Thyroid gland (tissue), 4 donors: Measurements from ENCODE around the gene GAK. TPM values are rescaled to one million over a fixed set of nuclear protein-coding genes. Genes with fewer than 3 reads are reported as not detected.

ENCODE experiments used
- DNase-seq, 2 donors: peaks; one replicate each; pipeline ENCODE4 v3.0.0-alpha.2; 2019
- H3K27ac ChIP-seq, 3 donors: fragments of 200-600 bp; sonication (generic); 1 replicate in 2 of 3; 2 replicates in 1 of 3; pipeline ENCODE4 v1.5.1; 2016 to 2019; ENCODE audit warnings: mild to moderate bottlenecking in 1 of 3, moderate library complexity in 1 of 3
- H3K27me3 ChIP-seq: fragments of 200-600 bp; sonication (generic); one replicate; pipeline ENCODE4 v1.5.1; 2019
- H3K36me3 ChIP-seq, 2 donors: fragments of 200-600 bp; sonication (generic); one replicate each; pipeline ENCODE4 v1.5.1; 2016 to 2019
- H3K4me1 ChIP-seq, 2 donors: fragments of 200-600 bp; sonication (generic); one replicate each; pipeline ENCODE4 v1.5.1; 2017 to 2019
- H3K4me3 ChIP-seq, 3 donors: fragments of 200-600 bp; sonication (generic); replicated peaks in 1 of 3; 1 replicate in 2 of 3; 2 replicates in 1 of 3; pipeline ENCODE4 v1.5.1; 2016; ENCODE audit warnings: mild to moderate bottlenecking in 1 of 3
- H3K9me3 ChIP-seq: fragments of 200-600 bp; sonication (generic); one replicate; pipeline ENCODE4 v1.5.1; 2017
- CTCF ChIP-seq, 6 experiments: fragments of 200-600 bp in 3 of 6; fragments of 450-650 bp in 3 of 6; sonication (generic) in 3 of 6; IDR thresholded peaks; one replicate each; pipeline ENCODE4 v1.5.1; 2016 to 2019; ENCODE audit warnings: antibody characterized with exemption in 6 of 6, mild to moderate bottlenecking in 2 of 6, inconsistent platforms in 1 of 6, moderate library complexity in 1 of 6
- POLR2A ChIP-seq, 2 donors: fragments of 450-650 bp; IDR thresholded peaks; one replicate each; pipeline ENCODE4 v1.6.1; 2017; ENCODE audit warnings: antibody characterized with exemption in 2 of 2, mild to moderate bottlenecking in 2 of 2, moderate library complexity in 1 of 2
- WGBS, 2 donors: methylation state at CpG; one replicate each; pipeline ENCODE4 v1.1.5; 2017; 5-methylcytosine and 5-hydroxymethylcytosine counted together
- intact Hi-C: fragments of 100-400 bp; cut with DNase I; formaldehyde crosslinking; loops from one replicate; pipeline ENCODE4 v1.15.1; 2023
- total RNA-seq, 4 donors: library from RNA; depleted of rRNA; stranded (reverse); fragments of >200 nt; gene quantifications; one replicate each; pipeline ENCODE4 v1.2.3, GENCODE V29; 2016

The GAK gene
- total RNA-seq, 4 donors from 2014 or later = 86.4 to 184 (median 153) TPM

- Histone ChIP-seq H3K4me1 (peaks cover 8 to 33% of the 10 kb centered on the region in 2 donors), H3K36me3 (no peaks in the 10 kb centered on the region), H3K4me3 (no peak overlapping the region), H3K27ac (no peak overlapping the region), H3K9me3 (no peaks in the 10 kb centered on the region), H3K27me3 (no peaks in the 10 kb centered on the region)
- peak; percentile 23 to 26 for DNase-seq
- TF ChIP-seq CTCF (IDR thresholded peaks at IDR 0.05) (peak in 3 of 6 experiments; percentile 15 to 35 (median 16)), POLR2A (IDR thresholded peaks at IDR 0.05) (no peak)
- WGBS, 2 donors = 61 to 63% methylated on average over 8 of the region's 17 CpGs
- intact Hi-C loops = no loop called here
Measured at GRCh38 chr4:926538-926937, 5.6 kb downstream of the GAK start.

- intact Hi-C loops = no loop called here
- Histone ChIP-seq H3K4me3 (no peak overlapping the region), H3K27ac (no peak overlapping the region), H3K27me3 (no peaks in the 10 kb centered on the region), H3K36me3 (no peaks in the 10 kb centered on the region), H3K4me1 (peaks cover 5 to 30% of the 10 kb centered on the region in 2 donors), H3K9me3 (no peaks in the 10 kb centered on the region)
- DNase-seq = no peak
- WGBS, 2 donors = 83 to 90% methylated on average over 25 to 26 of the region's 26 CpGs
- no peak for TF ChIP-seq CTCF (IDR thresholded peaks at IDR 0.05)
- no peak for TF ChIP-seq POLR2A (IDR thresholded peaks at IDR 0.05)
Measured at GRCh38 chr4:925771-926500, 6.2 kb downstream of the GAK start.

- intact Hi-C loops = no loop called here
- DNase-seq = no peak
- 86 to 87% methylated on average over 9 of the region's 9 CpGs for WGBS, 2 donors
- no peaks in the 10 kb centered on the region for H3K9me3 ChIP-seq
- H3K36me3 ChIP-seq = no peaks in the 10 kb centered on the region
- H3K4me1 ChIP-seq = peaks cover 0 to 24% of the 10 kb centered on the region in 2 donors
- H3K27me3 ChIP-seq = no peaks in the 10 kb centered on the region
- TF ChIP-seq POLR2A (IDR thresholded peaks at IDR 0.05) (no peak), CTCF (IDR thresholded peaks at IDR 0.05) (no peak)
- no peak overlapping the region for H3K27ac ChIP-seq
- no peak overlapping the region for H3K4me3 ChIP-seq
Measured at GRCh38 chr4:925171-925570, 6.9 kb downstream of the GAK start.

DNA sequence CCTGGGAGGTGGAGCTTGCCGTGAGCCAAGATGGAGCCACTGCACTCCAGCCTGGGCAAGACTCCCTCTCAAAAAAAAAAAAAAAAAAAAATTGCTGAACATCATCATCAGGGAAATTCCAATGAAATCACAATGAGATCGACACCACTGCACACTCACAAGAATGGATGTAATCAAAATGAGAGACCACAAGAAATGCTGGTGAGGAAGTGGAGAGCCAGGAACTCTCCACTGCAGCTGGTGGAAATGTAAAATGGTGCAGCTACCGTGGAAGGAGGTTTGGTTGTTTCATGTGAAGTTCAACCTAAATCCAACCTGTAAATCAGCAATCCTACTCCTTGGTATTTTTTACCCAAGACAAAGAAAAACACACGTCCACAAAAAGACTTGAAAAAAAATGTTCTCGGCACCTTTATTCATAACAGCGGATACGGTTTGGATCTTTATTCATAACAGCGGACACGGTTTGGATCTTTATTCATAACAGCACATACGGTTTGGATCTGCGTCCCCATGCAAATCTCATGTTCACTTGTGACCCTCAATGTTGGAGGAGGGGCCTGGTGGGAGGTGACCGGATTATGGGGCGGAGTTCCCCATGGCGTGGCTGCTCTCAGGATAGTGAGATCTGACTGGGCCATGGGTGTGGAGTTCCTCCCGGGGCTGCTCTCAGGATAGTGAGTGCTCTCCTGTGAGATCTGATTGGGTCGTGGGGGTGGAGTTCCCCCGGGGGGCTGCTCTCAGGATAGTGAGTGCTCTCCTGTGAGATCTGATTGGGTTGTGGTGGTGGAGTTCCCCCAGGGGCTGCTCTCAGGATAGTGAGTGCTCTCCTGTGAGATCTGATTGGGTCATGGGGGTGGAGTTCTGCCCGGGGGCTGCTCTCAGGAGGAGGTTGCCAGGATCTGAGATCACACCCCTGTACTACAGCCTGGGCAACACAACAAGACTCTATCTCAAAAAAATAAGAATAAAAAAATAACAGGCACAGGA lies 7.7 kb downstream of the GAK start:
- Histone ChIP-seq H3K27ac (no peak overlapping the region), H3K9me3 (no peaks in the 10 kb centered on the region), H3K36me3 (no peaks in the 10 kb centered on the region), H3K4me3 (no peak overlapping the region), H3K27me3 (no peaks in the 10 kb centered on the region), H3K4me1 (peaks cover 0 to 16% of the 10 kb centered on the region in 2 donors)
- WGBS, 2 donors = 71 to 80% methylated on average over 15 to 17 of the region's 18 CpGs
- no peak for TF ChIP-seq CTCF (IDR thresholded peaks at IDR 0.05)
- no peak for TF ChIP-seq POLR2A (IDR thresholded peaks at IDR 0.05)
- intact Hi-C loops = no loop called here
- no peak for DNase-seq
